OCI-LY3 (cell line): ENCODE measurements around the gene RPL14.
A peak's percentile ranks its signal among the peaks of the same experiment; 100 is the strongest.

ENCODE experiments used
- H2AFZ ChIP-seq: fragments of 200-600, 300-600 bp; shearing (Covaris generic); 2 replicates; pipeline ENCODE4 v1.6.0; 2014; ENCODE audit warnings: antibody characterized with exemption, low read depth, low read length
- H3K27ac ChIP-seq: fragments of 200-600, 300-600 bp; sonication (generic); 2 replicates; pipeline ENCODE4 v1.5.1; 2014; ENCODE audit warnings: mild to moderate bottlenecking, low read length, moderate library complexity, mixed read lengths
- H3K27me3 ChIP-seq: fragments of 200-600, 300-600 bp; sonication (generic); 2 replicates; pipeline ENCODE4 v1.6.1; 2014; ENCODE audit warnings: low read depth, low read length, mixed read lengths
- H3K36me3 ChIP-seq: fragments of 200-600, 300-600 bp; sonication (generic); replicated peaks from 2 replicates; pipeline ENCODE3; 2014; ENCODE audit warnings: low read depth, low read length, mixed read lengths
- H3K4me1 ChIP-seq: fragments of 300-600, 200-600 bp; sonication (generic); 2 replicates; pipeline ENCODE4 v1.6.1; 2014; ENCODE audit warnings: low read length, mixed read lengths
- H3K4me2 ChIP-seq: fragments of 200-600, 300-600 bp; sonication (generic); 2 replicates; pipeline ENCODE4 v1.6.1; 2014; ENCODE audit warnings: low read length, mixed read lengths
- H3K4me3 ChIP-seq: fragments of 300-600, 200-600 bp; sonication (generic); 2 replicates; pipeline ENCODE4 v1.5.1; 2014; ENCODE audit warnings: antibody characterized with exemption, mild to moderate bottlenecking, low read length, moderate library complexity
- H3K79me2 ChIP-seq: fragments of 300-600, 200-600 bp; shearing (Covaris generic); 2 replicates; pipeline ENCODE4 v1.6.1; 2014; ENCODE audit warnings: mild to moderate bottlenecking, low read length, mixed read lengths
- H3K9ac ChIP-seq: fragments of 300-600, 200-600 bp; shearing (Covaris generic); 2 replicates; pipeline ENCODE4 v1.6.0; 2014; ENCODE audit warnings: mild to moderate bottlenecking, low read length, moderate library complexity
- H3K9me3 ChIP-seq: fragments of 200-600, 300-600 bp; shearing (Covaris generic); 2 replicates; pipeline ENCODE4 v1.6.1; 2014; ENCODE audit warnings: low read length, mixed read lengths; ENCODE audit not compliant: insufficient read depth
- H4K20me1 ChIP-seq: fragments of 200-600, 300-600 bp; sonication (generic); 2 replicates; pipeline ENCODE4 v1.6.1; 2016; ENCODE audit warnings: low read length, mixed read lengths; ENCODE audit not compliant: insufficient read depth
- EZH2phosphoT487 ChIP-seq: fragments of 200-600 bp; shearing (Covaris generic); IDR thresholded peaks from 2 replicates; pipeline ENCODE4 v1.6.1; 2018; ENCODE audit warnings: antibody characterized with exemption, mixed run types, low read depth
- TF ChIP-seq, protein P1 (sequence below): fragments of 200-600, 300-600 bp; sonication (generic); IDR thresholded peaks from 2 replicates; pipeline ENCODE4 v1.5.1; 2014; ENCODE audit warnings: antibody characterized with exemption, low read length, low read depth

RPL14 gene

DNA sequence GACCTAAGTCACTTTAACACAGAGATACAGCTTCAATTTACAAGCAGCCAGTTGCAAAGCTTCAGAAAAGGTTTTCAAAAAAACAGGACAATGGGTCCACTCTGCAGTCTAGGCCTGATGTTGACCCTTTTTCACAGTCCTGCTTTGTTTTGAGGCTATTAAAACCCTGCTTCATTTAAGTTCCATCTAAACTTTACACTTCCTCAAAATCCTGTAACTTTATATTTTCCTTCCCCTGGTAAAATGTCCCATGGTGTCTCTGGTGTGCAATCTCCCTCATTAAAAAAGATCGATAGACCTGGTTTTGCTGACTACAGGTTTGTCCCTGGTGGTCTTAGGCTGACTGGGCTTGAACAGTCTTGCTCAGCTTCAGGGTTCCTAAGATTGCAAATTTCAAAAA is 5.1 kb upstream of the RPL14 start:
- peak overlapping the region; percentile 83 for H3K4me3 ChIP-seq
- no peak for TF ChIP-seq EZH2phosphoT487
- TF ChIP-seq, protein P1, sequence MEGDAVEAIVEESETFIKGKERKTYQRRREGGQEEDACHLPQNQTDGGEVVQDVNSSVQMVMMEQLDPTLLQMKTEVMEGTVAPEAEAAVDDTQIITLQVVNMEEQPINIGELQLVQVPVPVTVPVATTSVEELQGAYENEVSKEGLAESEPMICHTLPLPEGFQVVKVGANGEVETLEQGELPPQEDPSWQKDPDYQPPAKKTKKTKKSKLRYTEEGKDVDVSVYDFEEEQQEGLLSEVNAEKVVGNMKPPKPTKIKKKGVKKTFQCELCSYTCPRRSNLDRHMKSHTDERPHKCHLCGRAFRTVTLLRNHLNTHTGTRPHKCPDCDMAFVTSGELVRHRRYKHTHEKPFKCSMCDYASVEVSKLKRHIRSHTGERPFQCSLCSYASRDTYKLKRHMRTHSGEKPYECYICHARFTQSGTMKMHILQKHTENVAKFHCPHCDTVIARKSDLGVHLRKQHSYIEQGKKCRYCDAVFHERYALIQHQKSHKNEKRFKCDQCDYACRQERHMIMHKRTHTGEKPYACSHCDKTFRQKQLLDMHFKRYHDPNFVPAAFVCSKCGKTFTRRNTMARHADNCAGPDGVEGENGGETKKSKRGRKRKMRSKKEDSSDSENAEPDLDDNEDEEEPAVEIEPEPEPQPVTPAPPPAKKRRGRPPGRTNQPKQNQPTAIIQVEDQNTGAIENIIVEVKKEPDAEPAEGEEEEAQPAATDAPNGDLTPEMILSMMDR = no peak

GRCh38 chr3:40452562-40452875 is 4.6 kb upstream of the RPL14 start:
- H3K9me3 ChIP-seq = no peaks in the 10 kb centered on the region
- H3K79me2 ChIP-seq = peaks cover 10% of the 10 kb centered on the region
- H3K27ac ChIP-seq = peak overlapping the region; percentile 45
- peak overlapping the region; percentile 83 for H3K4me3 ChIP-seq
- peak overlapping the region; percentile 77 for H3K9ac ChIP-seq
- H2AFZ ChIP-seq = peak overlapping the region; percentile 88
- no peaks in the 10 kb centered on the region for H4K20me1 ChIP-seq
- H3K4me1 ChIP-seq = peaks cover 18% of the 10 kb centered on the region
- peaks cover under 1% of the 10 kb centered on the region for H3K36me3 ChIP-seq
- TF ChIP-seq, protein P1 = no peak
- TF ChIP-seq EZH2phosphoT487 = no peak
- H3K4me2 ChIP-seq = peak overlapping the region; percentile 81
- no peaks in the 10 kb centered on the region for H3K27me3 ChIP-seq

More for the DNA sequence above, 5.1 kb upstream of the RPL14 start:
- Histone ChIP-seq H3K4me1 (peaks cover 18% of the 10 kb centered on the region), H3K79me2 (peaks cover 6% of the 10 kb centered on the region; the same call in 1 of the 2 replicates), H4K20me1 (no peaks in the 10 kb centered on the region), H3K27ac (no peak overlapping the region), H3K9ac (peak overlapping the region; percentile 77), H3K4me2 (peak overlapping the region; percentile 81), H2AFZ (peak overlapping the region; percentile 88; the same call in 1 of the 2 replicates), H3K27me3 (no peaks in the 10 kb centered on the region), H3K36me3 (no peaks in the 10 kb centered on the region), H3K9me3 (no peaks in the 10 kb centered on the region)

GRCh38 chr3:40452876-40453730 is 4.0 kb upstream of the RPL14 start:
- H3K27me3 ChIP-seq = no peaks in the 10 kb centered on the region
- H3K4me2 ChIP-seq = peak overlapping the region; percentile 81
- H3K27ac ChIP-seq = peak overlapping the region; percentile 45
- no peak for TF ChIP-seq EZH2phosphoT487
- TF ChIP-seq, protein P1 = no peak
- peaks cover 6% of the 10 kb centered on the region for H3K36me3 ChIP-seq
- H3K9ac ChIP-seq = peak overlapping the region; percentile 77
- peaks cover 3% of the 10 kb centered on the region for H4K20me1 ChIP-seq
- H2AFZ ChIP-seq = peak overlapping the region; percentile 88
- H3K9me3 ChIP-seq = no peaks in the 10 kb centered on the region
- H3K4me1 ChIP-seq = peaks cover 21% of the 10 kb centered on the region
- H3K4me3 ChIP-seq = peak overlapping the region; percentile 83
- peaks cover 16% of the 10 kb centered on the region for H3K79me2 ChIP-seq

DNA sequence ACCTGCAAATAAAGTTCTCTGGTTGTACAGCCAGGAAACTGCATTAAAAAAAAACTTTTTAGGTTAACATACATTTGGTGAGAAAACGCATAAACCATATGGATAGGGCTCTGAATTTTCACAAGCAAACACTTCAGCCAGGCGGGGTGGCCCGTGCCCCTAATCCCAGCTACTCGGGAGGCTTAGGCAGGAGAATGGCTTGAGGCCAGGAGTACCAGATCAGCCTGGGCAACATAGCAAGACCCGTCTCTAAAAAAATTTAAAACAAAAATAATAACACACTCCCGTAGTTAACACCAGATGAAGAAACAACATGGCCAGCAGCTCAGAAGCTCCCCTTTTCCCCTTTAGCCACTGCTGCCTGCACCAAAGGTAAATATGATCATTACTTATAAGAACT is 3.2 kb upstream of the RPL14 start:
- H3K9ac ChIP-seq = peak overlapping the region; percentile 57
- H3K27ac ChIP-seq = no peak overlapping the region
- H3K4me1 ChIP-seq = peaks cover 27% of the 10 kb centered on the region
- no peaks in the 10 kb centered on the region for H3K9me3 ChIP-seq
- H3K36me3 ChIP-seq = peaks cover 14% of the 10 kb centered on the region
- H3K79me2 ChIP-seq = peaks cover 24% of the 10 kb centered on the region
- H4K20me1 ChIP-seq = peaks cover 12% of the 10 kb centered on the region
- H2AFZ ChIP-seq = no peak overlapping the region
- TF ChIP-seq, protein P1 = no peak
- no peak for TF ChIP-seq EZH2phosphoT487
- H3K4me2 ChIP-seq = peak overlapping the region; percentile 77
- H3K27me3 ChIP-seq = no peaks in the 10 kb centered on the region
- peak overlapping the region; percentile 83 for H3K4me3 ChIP-seq
